ACC112 (cell line): ENCODE results near the gene SULT2B1.

ENCODE experiments used
- H2AFZ ChIP-seq: fragments of 200-600 bp; sonication (generic); one replicate; pipeline ENCODE4 v1.6.0; 2017; ENCODE audit warnings: antibody characterized with exemption, low read length; ENCODE audit not compliant: unreplicated experiment
- H3K27ac ChIP-seq: fragments of 200-600 bp; sonication (generic); 2 replicates; pipeline ENCODE4 v1.5.1; 2014; ENCODE audit warnings: low read depth, mild to moderate bottlenecking, antibody characterized with exemption, low read length, moderate library complexity
- H3K27me3 ChIP-seq: fragments of 200-600 bp; sonication (generic); 2 replicates; pipeline ENCODE4 v1.6.1; 2014; ENCODE audit warnings: mild to moderate bottlenecking, antibody characterized with exemption, low read length, moderate library complexity, mixed read lengths; ENCODE audit not compliant: insufficient read depth
- H3K36me3 ChIP-seq: fragments of 200-600 bp; sonication (generic); 2 replicates; pipeline ENCODE4 v1.6.1; 2016; ENCODE audit warnings: mild to moderate bottlenecking, antibody characterized with exemption, low read length, moderate library complexity, mixed read lengths; ENCODE audit not compliant: insufficient read depth
- H3K4me1 ChIP-seq: fragments of 200-600 bp; sonication (generic); one replicate; pipeline ENCODE4 v1.6.1; 2016; ENCODE audit warnings: low read length, mixed read lengths; ENCODE audit not compliant: insufficient read depth, unreplicated experiment, control insufficient read depth
- H3K4me3 ChIP-seq: fragments of 200-600 bp; sonication (generic); 2 replicates; pipeline ENCODE4 v1.5.1; 2014; ENCODE audit warnings: mild to moderate bottlenecking, low read depth, low read length
- H3K79me2 ChIP-seq: fragments of 200-600 bp; sonication (generic); one replicate; pipeline ENCODE4 v1.6.0; 2016; ENCODE audit warnings: low read length; ENCODE audit not compliant: control insufficient read depth, unreplicated experiment, insufficient read depth

The SULT2B1 gene

DNA sequence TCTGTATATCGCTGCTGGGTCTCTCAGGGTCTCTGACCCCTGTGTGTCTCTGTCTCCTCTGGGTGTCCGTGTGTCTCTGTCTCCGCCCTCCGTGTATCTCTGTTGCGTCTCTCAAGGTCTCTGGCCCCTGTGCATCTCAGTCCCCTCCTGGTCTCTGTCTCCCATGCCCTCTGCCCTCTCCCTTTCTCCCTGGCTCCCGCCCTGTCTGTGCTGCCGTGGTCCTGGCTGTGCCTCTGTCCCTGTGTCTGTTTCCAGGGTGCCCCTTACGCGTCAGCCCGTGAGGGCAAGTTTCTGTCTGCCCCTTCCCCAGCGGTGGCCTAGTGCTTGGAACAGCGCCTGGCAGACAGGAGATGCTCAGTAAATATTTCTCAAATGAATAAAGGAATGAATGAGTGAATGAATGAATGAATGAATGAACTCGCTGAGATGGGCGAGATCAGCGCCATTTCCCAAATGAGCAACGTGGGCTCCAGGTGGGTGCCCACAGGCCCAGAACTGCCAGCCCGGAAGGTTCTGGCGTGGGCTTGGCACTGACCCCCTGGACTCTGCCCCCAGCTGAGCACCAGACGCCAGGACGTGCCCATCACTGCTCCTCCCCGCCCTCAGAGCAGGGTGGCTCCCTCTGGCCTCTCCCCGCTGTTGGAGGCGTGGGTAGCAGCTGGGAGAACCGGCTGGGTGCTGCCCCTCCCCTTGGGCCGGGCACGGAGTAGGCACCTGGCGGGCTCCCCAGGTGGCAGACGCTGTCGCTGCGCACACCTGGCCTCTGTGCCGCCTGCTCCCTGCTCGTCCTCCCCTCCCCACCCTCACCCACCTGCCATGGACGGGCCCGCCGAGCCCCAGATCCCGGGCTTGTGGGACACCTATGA is at the start of gene SULT2B1:
SULT2B1 (plus strand) TSS at position 736 of the 866 bp plus-strand sequence; CDS start at position 817, 81 bp downstream.
- peaks cover 8% of the 10 kb centered on the region for H3K4me1 ChIP-seq
- H3K27ac ChIP-seq, result no peak within 1 kb of the TSS
- H3K36me3 ChIP-seq, result no peaks in the 10 kb centered on the region
- no peak within 1 kb of the TSS for H2AFZ ChIP-seq
- no peaks in the 10 kb centered on the region for H3K27me3 ChIP-seq
- H3K4me3 ChIP-seq, result no peak within 1 kb of the TSS
- no peaks in the 10 kb centered on the region for H3K79me2 ChIP-seq

DNA sequence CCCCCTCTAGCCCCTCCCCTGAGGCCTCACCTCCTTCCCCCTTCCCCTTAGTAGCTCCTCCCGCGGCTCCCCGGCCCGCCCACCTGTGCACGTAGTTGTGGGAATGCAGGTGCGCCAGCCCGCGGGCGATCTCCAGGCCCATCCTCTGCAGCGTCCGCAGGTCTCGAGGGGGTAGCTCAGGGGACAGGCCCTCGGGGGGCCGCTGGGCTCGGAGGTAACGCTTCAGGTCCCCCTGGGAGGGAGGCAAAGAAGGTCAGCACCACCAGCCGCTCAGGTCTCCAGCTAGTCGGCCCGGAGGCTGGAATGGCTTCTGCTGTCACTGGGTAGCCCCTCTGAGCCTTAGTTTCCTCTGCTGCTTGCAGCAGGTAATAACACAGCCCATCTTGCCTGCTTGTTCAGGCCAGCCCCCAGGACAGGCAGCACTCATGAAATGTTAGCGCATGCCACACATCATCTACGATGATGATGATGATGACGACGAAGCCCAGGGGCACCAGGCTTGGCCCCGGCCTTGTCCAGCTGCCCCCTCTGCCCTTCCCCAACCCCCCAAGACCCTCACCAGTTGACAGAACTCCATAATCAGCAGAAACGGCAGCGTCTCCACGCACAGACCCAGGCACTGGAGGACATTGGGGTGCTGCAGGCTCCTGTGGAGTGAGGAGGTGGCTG is 49.5 kb upstream of the SULT2B1 start:
- H3K36me3 ChIP-seq, result no peaks in the 10 kb centered on the region
- no peak overlapping the region for H3K4me3 ChIP-seq
- no peak overlapping the region for H3K27ac ChIP-seq
- no peaks in the 10 kb centered on the region for H3K79me2 ChIP-seq
- H2AFZ ChIP-seq, result no peak overlapping the region
- peaks cover 22% of the 10 kb centered on the region for H3K27me3 ChIP-seq
- no peaks in the 10 kb centered on the region for H3K4me1 ChIP-seq

DNA sequence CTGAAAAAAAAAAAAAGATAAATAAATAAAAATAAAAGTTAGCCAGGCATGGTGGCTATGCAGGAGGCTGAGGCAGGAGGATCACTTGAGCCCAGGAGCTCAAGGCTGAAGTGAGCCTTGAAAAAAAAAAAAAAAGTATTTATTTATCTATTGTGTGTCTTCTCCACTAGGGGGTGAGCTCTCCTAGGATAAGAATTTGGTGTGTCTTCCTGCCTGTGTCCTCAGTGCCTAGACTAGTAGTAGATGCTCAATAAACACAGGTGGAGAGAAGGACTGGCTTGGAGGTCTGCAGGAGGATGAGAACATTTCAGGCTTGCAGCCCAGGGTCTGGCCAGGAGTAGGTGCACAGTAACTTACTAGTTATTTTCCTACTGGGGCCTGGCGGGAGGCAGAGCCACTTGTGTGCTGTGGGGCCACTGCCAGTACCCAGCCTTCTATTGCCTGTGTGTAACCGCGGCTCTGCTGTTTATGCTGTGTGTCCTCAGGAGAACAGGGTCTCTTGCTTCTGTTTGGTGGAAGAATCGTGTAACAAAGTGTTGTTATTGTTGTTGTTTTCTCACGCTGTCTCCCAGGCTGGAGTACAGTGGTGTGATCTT is 45.7 kb upstream of the SULT2B1 start:
- Histone ChIP-seq H3K4me1 (no peaks in the 10 kb centered on the region), H2AFZ (no peak overlapping the region), H3K27me3 (peaks cover 2% of the 10 kb centered on the region; the same call in 1 of the 2 replicates), H3K79me2 (no peaks in the 10 kb centered on the region), H3K27ac (no peak overlapping the region), H3K36me3 (no peaks in the 10 kb centered on the region), H3K4me3 (no peak overlapping the region)

DNA sequence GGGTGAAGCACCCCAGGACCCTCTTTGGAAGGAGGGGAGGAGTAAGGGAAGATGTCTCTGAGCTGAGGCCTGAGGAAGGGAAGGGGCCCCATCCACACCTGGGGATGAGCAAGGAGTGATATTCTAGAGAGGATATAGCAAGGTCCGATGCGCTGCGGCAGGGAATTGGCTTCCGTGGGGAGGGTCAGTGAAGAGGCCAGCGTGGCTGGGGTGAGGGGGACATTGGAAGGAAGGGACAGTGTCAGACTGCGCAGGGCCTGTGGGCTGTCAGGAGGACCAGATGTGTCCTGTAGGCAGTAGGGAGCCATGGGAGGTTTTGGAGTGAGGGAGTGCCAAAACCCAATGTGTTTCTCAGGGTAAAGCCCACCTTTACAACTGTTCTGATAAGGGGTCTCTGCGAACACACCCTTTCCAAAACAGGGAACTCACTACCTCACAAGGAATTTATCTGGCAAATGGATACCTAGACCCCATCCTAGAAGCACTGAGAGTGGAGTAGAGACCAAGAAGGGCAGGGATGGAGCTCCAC is 44.0 kb upstream of the SULT2B1 start:
- no peak overlapping the region for H2AFZ ChIP-seq
- H3K27ac ChIP-seq, result no peak overlapping the region
- H3K79me2 ChIP-seq, result no peaks in the 10 kb centered on the region
- no peaks in the 10 kb centered on the region for H3K4me1 ChIP-seq
- no peaks in the 10 kb centered on the region for H3K36me3 ChIP-seq
- peaks cover 15% of the 10 kb centered on the region for H3K27me3 ChIP-seq
- no peak overlapping the region for H3K4me3 ChIP-seq

DNA sequence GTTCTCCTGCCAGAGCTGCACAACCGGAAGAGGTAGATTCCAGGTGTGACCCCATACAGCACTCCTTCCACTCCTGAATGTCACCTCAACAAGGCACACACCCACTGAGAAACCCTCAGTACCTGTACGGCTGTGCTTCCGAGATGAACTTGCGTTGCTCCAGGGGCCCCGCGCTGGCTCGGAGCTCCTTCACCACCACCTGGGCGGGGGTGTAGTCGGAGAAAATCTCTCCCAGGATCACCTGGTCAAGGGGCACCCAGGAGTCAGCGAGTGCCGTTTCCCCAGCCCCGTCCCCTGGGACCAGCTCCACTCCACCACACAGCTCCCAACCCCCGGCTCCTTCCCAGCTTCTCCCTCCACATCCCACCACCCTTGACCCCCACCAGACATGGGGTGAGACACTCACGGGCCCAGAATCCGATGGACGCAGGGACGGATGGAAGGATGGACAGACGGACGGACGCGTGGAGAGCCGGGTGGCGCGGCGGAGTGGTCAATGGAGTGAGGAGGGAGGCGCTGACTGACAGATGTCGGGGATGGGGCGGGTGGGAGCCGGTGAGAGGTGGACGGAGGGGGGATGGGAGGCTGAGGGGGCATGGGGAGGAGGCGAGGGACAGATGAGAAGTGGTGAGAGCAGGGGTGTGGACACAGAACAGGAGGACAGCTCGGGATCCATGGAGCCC is 43.1 kb upstream of the SULT2B1 start:
- peaks cover 18% of the 10 kb centered on the region for H3K27me3 ChIP-seq
- no peak overlapping the region for H3K27ac ChIP-seq
- no peak overlapping the region for H3K4me3 ChIP-seq
- H2AFZ ChIP-seq, result no peak overlapping the region
- no peaks in the 10 kb centered on the region for H3K36me3 ChIP-seq
- H3K4me1 ChIP-seq, result no peaks in the 10 kb centered on the region
- no peaks in the 10 kb centered on the region for H3K79me2 ChIP-seq

DNA sequence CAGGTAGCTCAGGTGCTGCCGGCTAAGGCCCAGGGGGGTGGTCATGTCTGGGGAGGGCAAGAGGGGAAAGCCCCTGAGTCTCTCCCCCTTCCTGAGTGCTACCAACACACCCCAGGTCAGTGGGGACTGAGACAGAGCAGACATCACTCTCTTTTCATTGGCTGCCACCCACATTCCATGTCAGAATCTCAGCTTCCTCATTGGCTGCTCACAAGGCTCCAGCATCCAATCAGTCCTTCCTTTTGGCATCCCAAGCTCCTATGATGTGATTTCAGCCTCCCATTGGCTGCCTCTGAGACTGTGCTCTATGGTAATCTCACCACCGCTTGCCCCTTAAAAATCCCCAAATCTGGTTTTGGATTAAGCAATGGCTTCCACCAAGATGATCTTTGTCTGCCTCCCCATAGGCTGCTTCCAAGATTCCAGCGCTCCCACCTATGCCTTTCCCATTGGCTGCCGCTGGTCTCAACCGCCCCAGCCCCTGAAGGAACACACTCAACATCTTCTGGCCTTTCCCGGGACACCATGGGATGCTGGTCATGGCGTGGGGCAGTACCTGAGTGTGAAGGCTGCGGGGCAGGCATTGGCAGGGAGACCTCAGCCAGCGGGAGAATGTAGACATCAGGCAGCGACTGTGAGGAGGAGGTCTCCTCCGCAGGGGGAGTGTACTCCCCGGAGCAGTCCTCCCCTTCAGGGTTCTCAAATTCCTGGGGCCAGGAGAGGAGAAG is 42.3 kb upstream of the SULT2B1 start:
- no peak overlapping the region for H3K4me3 ChIP-seq
- no peak overlapping the region for H2AFZ ChIP-seq

DNA sequence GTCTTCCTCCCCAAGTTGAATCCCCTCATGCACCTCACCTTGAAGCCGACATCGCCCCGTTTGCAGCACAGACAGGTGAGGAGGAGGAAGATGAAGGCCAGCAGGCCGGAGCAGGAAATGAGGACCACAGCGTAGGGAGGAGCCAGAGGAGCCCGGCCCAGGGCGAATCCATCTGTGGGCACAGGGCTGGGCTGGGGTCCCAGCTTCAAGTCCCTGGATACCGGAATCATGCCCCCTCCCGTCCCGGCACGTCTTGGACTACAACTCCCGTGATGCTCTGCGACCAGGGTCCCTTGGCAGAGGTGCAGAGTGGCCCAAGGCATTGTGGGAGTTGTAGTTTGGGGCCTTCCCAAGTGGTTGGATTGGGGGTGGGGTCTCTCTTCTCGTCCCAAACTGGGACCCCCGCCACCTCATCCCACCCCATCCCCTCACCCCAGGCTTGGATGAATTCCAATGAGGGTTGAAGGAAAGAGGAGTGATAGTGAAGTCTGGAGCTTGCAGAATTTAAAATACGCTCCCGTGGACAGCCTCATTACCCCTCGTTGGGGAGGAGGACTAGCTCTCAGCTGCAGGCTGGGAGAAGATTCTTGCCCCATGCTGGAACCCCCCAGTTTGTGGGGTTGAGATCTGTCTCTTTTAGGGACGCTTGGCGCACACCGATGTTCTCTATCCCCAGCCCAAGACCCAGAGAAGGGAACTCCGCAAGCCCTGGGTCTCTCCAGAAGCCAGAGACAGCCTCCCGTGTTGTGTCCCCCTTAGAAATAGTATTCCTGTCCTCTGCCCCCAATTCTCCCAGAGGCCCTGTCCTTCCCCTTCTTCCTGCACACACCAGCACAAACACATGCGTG is 41.3 kb upstream of the SULT2B1 start:
- Histone ChIP-seq H3K36me3 (no peaks in the 10 kb centered on the region), H3K27ac (no peak overlapping the region), H3K4me1 (no peaks in the 10 kb centered on the region), H3K79me2 (no peaks in the 10 kb centered on the region), H3K4me3 (peak overlapping the region; percentile 45), H3K27me3 (peaks cover 18% of the 10 kb centered on the region), H2AFZ (no peak overlapping the region)

More for the DNA sequence above, 42.3 kb upstream of the SULT2B1 start:
- Histone ChIP-seq H3K27me3 (peaks cover 18% of the 10 kb centered on the region), H3K4me1 (no peaks in the 10 kb centered on the region), H3K36me3 (no peaks in the 10 kb centered on the region), H3K79me2 (no peaks in the 10 kb centered on the region), H3K27ac (no peak overlapping the region)

DNA sequence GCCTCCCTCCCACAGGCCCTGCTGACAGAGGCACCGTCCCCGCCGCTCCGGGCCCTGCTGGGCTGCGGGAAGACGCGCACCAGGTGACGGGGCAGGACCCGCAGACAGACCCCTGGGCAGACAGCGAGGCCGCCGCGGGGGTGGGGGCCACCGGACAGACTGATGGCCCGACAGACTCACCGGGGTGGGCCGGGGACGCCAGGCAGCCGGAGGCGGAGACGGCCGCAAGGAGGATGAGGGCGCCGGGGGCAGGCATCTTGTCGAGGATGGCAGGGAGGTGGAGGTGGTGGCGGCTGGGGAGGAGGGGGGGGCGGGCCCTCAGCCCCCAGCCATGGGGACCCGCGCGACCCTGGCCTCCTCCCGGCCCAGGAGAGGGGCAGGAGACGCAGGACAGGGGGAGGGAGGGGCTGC is 40.6 kb upstream of the SULT2B1 start:
- Histone ChIP-seq H3K27me3 (peaks cover 18% of the 10 kb centered on the region), H3K4me3 (no peak overlapping the region), H2AFZ (no peak overlapping the region), H3K36me3 (no peaks in the 10 kb centered on the region), H3K27ac (no peak overlapping the region), H3K79me2 (no peaks in the 10 kb centered on the region), H3K4me1 (no peaks in the 10 kb centered on the region)

DNA sequence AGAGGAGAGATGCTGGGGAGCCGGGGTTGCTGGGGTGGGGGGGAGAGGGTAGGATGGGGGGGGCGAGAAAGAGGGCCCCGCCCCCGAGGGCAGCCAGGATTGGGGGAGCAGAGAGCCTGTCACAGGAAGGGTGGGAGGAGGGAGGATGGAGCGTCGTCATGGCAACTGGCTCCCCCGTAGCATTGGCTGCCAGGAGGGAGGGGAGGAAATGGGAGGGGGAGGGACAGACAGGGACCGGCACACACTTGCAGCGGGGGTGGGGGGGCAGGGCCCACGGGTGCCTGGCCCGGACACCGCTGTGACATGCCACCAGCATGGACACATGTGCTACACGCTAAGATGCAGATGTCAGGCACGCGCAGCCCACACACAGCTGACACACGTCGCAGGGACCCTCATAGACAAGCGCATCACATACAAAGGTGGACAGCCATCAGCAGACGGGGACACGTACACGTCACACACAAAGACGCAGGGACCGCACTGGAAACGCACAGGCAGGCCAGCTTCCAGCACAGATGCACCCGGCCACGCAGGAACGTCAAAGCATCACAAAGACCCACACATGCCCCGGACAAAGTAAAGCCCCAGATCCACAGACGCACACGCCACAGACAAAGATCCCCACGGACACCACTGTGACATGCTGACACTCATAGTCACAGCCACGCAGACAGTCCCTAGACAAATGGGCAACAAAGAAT is 40.0 kb upstream of the SULT2B1 start, which contains the start of gene LMTK3:
LMTK3 (minus strand) TSS at position 36 of the 704 bp plus-strand sequence. CDS start 259 bp downstream, outside the sequence.
- Histone ChIP-seq H3K27ac (no peak within 1 kb of the TSS), H3K79me2 (no peaks in the 10 kb centered on the region), H3K4me3 (peak within 1 kb of the TSS; percentile 45), H3K4me1 (no peaks in the 10 kb centered on the region), H2AFZ (no peak within 1 kb of the TSS), H3K27me3 (peaks cover 18% of the 10 kb centered on the region), H3K36me3 (no peaks in the 10 kb centered on the region)
